ENCODE data around the gene GRID1.

DNA sequence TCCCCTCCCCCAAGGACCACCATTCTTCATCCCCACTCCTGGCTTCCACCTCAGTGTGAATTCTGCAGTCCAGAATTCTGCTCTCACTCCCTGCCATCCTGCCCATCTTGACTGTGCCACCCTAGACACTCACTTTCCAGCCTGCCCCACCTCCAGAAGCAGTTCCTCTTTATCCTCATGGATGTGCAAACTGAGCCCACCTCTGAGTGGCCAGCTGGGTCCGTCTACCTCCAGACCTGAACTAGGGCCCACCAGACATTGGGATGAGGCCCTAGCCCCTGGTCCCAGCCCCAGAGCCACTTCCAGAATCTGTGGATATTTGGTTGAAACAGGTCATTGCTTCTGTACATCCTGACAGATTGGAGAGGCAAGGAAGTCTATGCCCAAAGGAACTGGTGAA lies 58.5 kb downstream of the GRID1 start:
- TF ChIP-seq YY1 (IDR thresholded peaks at IDR 0.05; ENCODE audit: insufficient read depth, insufficient read length): no peak
- TF ChIP-seq ZNF274 (IDR thresholded peaks at IDR 0.05; ENCODE audit: low read depth, low read length): no peak
- no peak for TF ChIP-seq SUZ12 (IDR thresholded peaks at IDR 0.05; ENCODE audit: extremely low read depth, insufficient read depth, insufficient read length)
